ENCODE measurements around the gene AGAP9. TPM values are rescaled to one million over a fixed set of nuclear protein-coding genes. Genes with fewer than 3 reads are reported as not detected.

Gene AGAP9
- total and polyA plus RNA-seq, 9 of the 15 experiments (the other 6 are each of a cell fraction or from before 2014, with no cell fraction given) = 0.37 to 11.7 (median 5.8) TPM

Small RNAs within 50 kb of the gene (small RNA-seq; reads per million reads assigned to genes)
- gene AL591684.3 (not detected), gene RNA5SP312 (not detected)

Other genes with a start within 250 kb of the AGAP9 start
- gene GDF10, start 223.4 kb downstream of the AGAP9 start, total RNA-seq (2014; rRNA removed) = not detected in 2 replicates
- gene GDF10, start 223.4 kb downstream of the AGAP9 start, total RNA-seq (2014; rRNA removed; fragmentation: Illumina TruSeq; extraction: Trizol) = not detected in 2 replicates
- gene GDF10, start 223.4 kb downstream of the AGAP9 start, total RNA-seq (2015; rRNA removed; fragmentation: Illumina TruSeq; extraction: Trizol) = not detected in 2 replicates
- 0.11 TPM in 1 of 2 replicates, not detected in the other for gene GDF10, start 223.4 kb downstream of the AGAP9 start, total RNA-seq (2021)
- not detected in 2 replicates for gene GDF10, start 223.4 kb downstream of the AGAP9 start, polyA plus RNA-seq (2011; rRNA removed)
- gene GDF10, start 223.4 kb downstream of the AGAP9 start, polyA plus RNA-seq (2014; fragmentation: Illumina TruSeq; extraction: Trizol) = not detected in 2 replicates
- under 1 TPM; 0.03 to 0.20 TPM for gene GDF10, start 223.4 kb downstream of the AGAP9 start, polyA plus RNA-seq (2014; fragmentation: Nextera tagmentation; extraction: Ambion mirVana)
- gene GDF10, start 223.4 kb downstream of the AGAP9 start, polyA plus RNA-seq (2014; rRNA removed) = not detected in 2 replicates
- 0.54 and 0.69 TPM in 2 replicates for gene GDF2, start 201.2 kb downstream of the AGAP9 start, total RNA-seq (2014; rRNA removed)
- gene GDF2, start 201.2 kb downstream of the AGAP9 start, total RNA-seq (2014; rRNA removed; fragmentation: Illumina TruSeq; extraction: Trizol) = 0.18 and 0.22 TPM in 2 replicates
- gene GDF2, start 201.2 kb downstream of the AGAP9 start, total RNA-seq (2015; rRNA removed; fragmentation: Illumina TruSeq; extraction: Trizol) = 0.57 and 0.58 TPM in 2 replicates
- gene GDF2, start 201.2 kb downstream of the AGAP9 start, total RNA-seq (2021) = 0.11 and 0.27 TPM in 2 replicates
- 0.08 TPM in 1 of 2 replicates, not detected in the other for gene GDF2, start 201.2 kb downstream of the AGAP9 start, polyA plus RNA-seq (2011; rRNA removed)
- gene GDF2, start 201.2 kb downstream of the AGAP9 start, polyA plus RNA-seq (2014; fragmentation: Illumina TruSeq; extraction: Trizol) = 0.48 TPM in 2 replicates
- not detected for gene GDF2, start 201.2 kb downstream of the AGAP9 start, polyA plus RNA-seq (2014; fragmentation: Nextera tagmentation; extraction: Ambion mirVana)
- 0.27 and 0.54 TPM in 2 replicates for gene GDF2, start 201.2 kb downstream of the AGAP9 start, polyA plus RNA-seq (2014; rRNA removed)
- gene RBP3, start 175.3 kb downstream of the AGAP9 start, total RNA-seq (2014; rRNA removed) = not detected in 2 replicates
- gene RBP3, start 175.3 kb downstream of the AGAP9 start, total RNA-seq (2014; rRNA removed; fragmentation: Illumina TruSeq; extraction: Trizol) = not detected in 2 replicates
- gene RBP3, start 175.3 kb downstream of the AGAP9 start, total RNA-seq (2015; rRNA removed; fragmentation: Illumina TruSeq; extraction: Trizol) = not detected in 2 replicates
- not detected in 2 replicates for gene RBP3, start 175.3 kb downstream of the AGAP9 start, total RNA-seq (2021)
- not detected in 2 replicates for gene RBP3, start 175.3 kb downstream of the AGAP9 start, polyA plus RNA-seq (2011; rRNA removed)
- gene RBP3, start 175.3 kb downstream of the AGAP9 start, polyA plus RNA-seq (2014; fragmentation: Illumina TruSeq; extraction: Trizol) = not detected in 2 replicates
- gene RBP3, start 175.3 kb downstream of the AGAP9 start, polyA plus RNA-seq (2014; fragmentation: Nextera tagmentation; extraction: Ambion mirVana) = not detected
- gene RBP3, start 175.3 kb downstream of the AGAP9 start, polyA plus RNA-seq (2014; rRNA removed) = not detected in 2 replicates
- gene ZNF488, start 139.3 kb downstream of the AGAP9 start, total RNA-seq (2014; rRNA removed) = not detected in 2 replicates
- gene ZNF488, start 139.3 kb downstream of the AGAP9 start, total RNA-seq (2014; rRNA removed; fragmentation: Illumina TruSeq; extraction: Trizol) = not detected in 2 replicates
- gene ZNF488, start 139.3 kb downstream of the AGAP9 start, total RNA-seq (2015; rRNA removed; fragmentation: Illumina TruSeq; extraction: Trizol) = 0.04 TPM in 1 of 2 replicates, not detected in the other
- gene ZNF488, start 139.3 kb downstream of the AGAP9 start, total RNA-seq (2021) = 0.07 and 0.11 TPM in 2 replicates
- gene ZNF488, start 139.3 kb downstream of the AGAP9 start, polyA plus RNA-seq (2011; rRNA removed) = 0.04 and 0.08 TPM in 2 replicates
- gene ZNF488, start 139.3 kb downstream of the AGAP9 start, polyA plus RNA-seq (2014; fragmentation: Illumina TruSeq; extraction: Trizol) = 0.09 TPM in 1 of 2 replicates, not detected in the other
- under 1 TPM in 1 of 2 experiments, not detected in 1; 0.03 TPM for gene ZNF488, start 139.3 kb downstream of the AGAP9 start, polyA plus RNA-seq (2014; fragmentation: Nextera tagmentation; extraction: Ambion mirVana)
- 0.04 TPM in 1 of 2 replicates, not detected in the other for gene ZNF488, start 139.3 kb downstream of the AGAP9 start, polyA plus RNA-seq (2014; rRNA removed)
- gene ANXA8, start 39.5 kb downstream of the AGAP9 start, total RNA-seq (2014; rRNA removed) = not detected in 2 replicates
- gene ANXA8, start 39.5 kb downstream of the AGAP9 start, total RNA-seq (2014; rRNA removed; fragmentation: Illumina TruSeq; extraction: Trizol) = not detected in 2 replicates
- not detected in 2 replicates for gene ANXA8, start 39.5 kb downstream of the AGAP9 start, total RNA-seq (2015; rRNA removed; fragmentation: Illumina TruSeq; extraction: Trizol)
- gene ANXA8, start 39.5 kb downstream of the AGAP9 start, total RNA-seq (2021) = not detected in 2 replicates
- not detected in 2 replicates for gene ANXA8, start 39.5 kb downstream of the AGAP9 start, polyA plus RNA-seq (2011; rRNA removed)
- gene ANXA8, start 39.5 kb downstream of the AGAP9 start, polyA plus RNA-seq (2014; fragmentation: Illumina TruSeq; extraction: Trizol) = not detected in 2 replicates
- gene ANXA8, start 39.5 kb downstream of the AGAP9 start, polyA plus RNA-seq (2014; fragmentation: Nextera tagmentation; extraction: Ambion mirVana) = not detected
- gene ANXA8, start 39.5 kb downstream of the AGAP9 start, polyA plus RNA-seq (2014; rRNA removed) = not detected in 2 replicates
- not detected in 2 replicates for gene FAM25G, start 31.9 kb downstream of the AGAP9 start, total RNA-seq (2014; rRNA removed)
- not detected in 2 replicates for gene FAM25G, start 31.9 kb downstream of the AGAP9 start, total RNA-seq (2014; rRNA removed; fragmentation: Illumina TruSeq; extraction: Trizol)
- not detected in 2 replicates for gene FAM25G, start 31.9 kb downstream of the AGAP9 start, total RNA-seq (2015; rRNA removed; fragmentation: Illumina TruSeq; extraction: Trizol)
- not detected in 2 replicates for gene FAM25G, start 31.9 kb downstream of the AGAP9 start, total RNA-seq (2021)
- gene FAM25G, start 31.9 kb downstream of the AGAP9 start, polyA plus RNA-seq (2011; rRNA removed) = not detected in 2 replicates
- gene FAM25G, start 31.9 kb downstream of the AGAP9 start, polyA plus RNA-seq (2014; fragmentation: Illumina TruSeq; extraction: Trizol) = not detected in 2 replicates
- not detected for gene FAM25G, start 31.9 kb downstream of the AGAP9 start, polyA plus RNA-seq (2014; fragmentation: Nextera tagmentation; extraction: Ambion mirVana)
- not detected in 2 replicates for gene FAM25G, start 31.9 kb downstream of the AGAP9 start, polyA plus RNA-seq (2014; rRNA removed)
- not detected in 2 replicates for gene SYT15B, start 240.0 kb upstream of the AGAP9 start, total RNA-seq (2014; rRNA removed)
- 0.07 TPM in 1 of 2 replicates, not detected in the other for gene SYT15B, start 240.0 kb upstream of the AGAP9 start, total RNA-seq (2014; rRNA removed; fragmentation: Illumina TruSeq; extraction: Trizol)
- gene SYT15B, start 240.0 kb upstream of the AGAP9 start, total RNA-seq (2015; rRNA removed; fragmentation: Illumina TruSeq; extraction: Trizol) = 0.07 TPM in 1 of 2 replicates, not detected in the other
- gene SYT15B, start 240.0 kb upstream of the AGAP9 start, total RNA-seq (2021) = 0.18 and 0.22 TPM in 2 replicates
- not detected in 2 replicates for gene SYT15B, start 240.0 kb upstream of the AGAP9 start, polyA plus RNA-seq (2011; rRNA removed)
- gene SYT15B, start 240.0 kb upstream of the AGAP9 start, polyA plus RNA-seq (2014; fragmentation: Illumina TruSeq; extraction: Trizol) = not detected in 2 replicates
- not detected for gene SYT15B, start 240.0 kb upstream of the AGAP9 start, polyA plus RNA-seq (2014; fragmentation: Nextera tagmentation; extraction: Ambion mirVana)
- not detected in 2 replicates for gene SYT15B, start 240.0 kb upstream of the AGAP9 start, polyA plus RNA-seq (2014; rRNA removed)

Measured in K562 (cell line).